ENCODE measurements around the gene ANKRD39.
"Not testable (repeated sequence)": the region's sequence is repeated elsewhere in the genome, so short reads cannot be mapped to it uniquely, and the experiment has no call there.

ANKRD39 gene

GRCh38 chr2:96815326-96816126 lies 42.3 kb downstream of the ANKRD39 start:
- in situ Hi-C loops (cut with HindIII; ENCODE audit: low sequenced_read_pairs) = no loop called here

GRCh38 chr2:96813656-96814055 lies 44.2 kb downstream of the ANKRD39 start:
- in situ Hi-C loops (cut with HindIII; ENCODE audit: low sequenced_read_pairs) = loop anchor here (5.0 kb wide), 1 partner anchor 56 kb away; no protein-coding TSS in a partner anchor

- in situ Hi-C loops (cut with HindIII; ENCODE audit: low sequenced_read_pairs) = loop anchor here (5.0 kb wide), 1 partner anchor 55 kb away; no protein-coding TSS in a partner anchor
These were observed 45.9 kb downstream of the ANKRD39 start for GRCh38 chr2:96811917-96812316.

GRCh38 chr2:96810783-96811192 lies 47.0 kb downstream of the ANKRD39 start:
- in situ Hi-C loops (cut with HindIII; ENCODE audit: low sequenced_read_pairs) = loop anchor here (5.0 kb wide), 1 partner anchor 53 kb away; no protein-coding TSS in a partner anchor

GRCh38 chr2:96809951-96810782 lies 47.6 kb downstream of the ANKRD39 start:
- in situ Hi-C loops (cut with HindIII; ENCODE audit: low sequenced_read_pairs) = loop anchor here (5.0 kb wide), 1 partner anchor 53 kb away; no protein-coding TSS in a partner anchor

- in situ Hi-C loops (cut with HindIII; ENCODE audit: low sequenced_read_pairs) = no loop called here
These were observed 48.5 kb downstream of the ANKRD39 start for GRCh38 chr2:96809216-96809882.

- in situ Hi-C loops (cut with HindIII; ENCODE audit: low sequenced_read_pairs) = no loop called here
These were observed 49.5 kb downstream of the ANKRD39 start for GRCh38 chr2:96808176-96808837.

GRCh38 chr2:96807127-96807471 lies 50.7 kb downstream of the ANKRD39 start:
- in situ Hi-C loops (cut with HindIII; ENCODE audit: low sequenced_read_pairs) = no loop called here

GRCh38 chr2:96806468-96807126 lies 51.2 kb downstream of the ANKRD39 start:
- in situ Hi-C loops (cut with HindIII; ENCODE audit: low sequenced_read_pairs) = no loop called here

GRCh38 chr2:96805946-96806345 lies 51.9 kb downstream of the ANKRD39 start:
- in situ Hi-C loops (cut with HindIII; ENCODE audit: low sequenced_read_pairs) = not testable (repeated sequence)

- in situ Hi-C loops (cut with HindIII; ENCODE audit: low sequenced_read_pairs) = no loop called here
These were observed 52.8 kb downstream of the ANKRD39 start for GRCh38 chr2:96804986-96805385.

- in situ Hi-C loops (cut with HindIII; ENCODE audit: low sequenced_read_pairs) = no loop called here
These were observed 55.1 kb downstream of the ANKRD39 start for GRCh38 chr2:96802721-96803120.

- in situ Hi-C loops (cut with HindIII; ENCODE audit: low sequenced_read_pairs) = no loop called here
These were observed 55.8 kb downstream of the ANKRD39 start for GRCh38 chr2:96801786-96802595.

- in situ Hi-C loops (cut with HindIII; ENCODE audit: low sequenced_read_pairs) = no loop called here
These were observed 56.6 kb downstream of the ANKRD39 start for GRCh38 chr2:96801005-96801785.

GRCh38 chr2:96800061-96801004 lies 57.5 kb downstream of the ANKRD39 start:
- in situ Hi-C loops (cut with HindIII; ENCODE audit: low sequenced_read_pairs) = no loop called here

GRCh38 chr2:96799623-96799935 lies 58.2 kb downstream of the ANKRD39 start:
- in situ Hi-C loops (cut with HindIII; ENCODE audit: low sequenced_read_pairs) = no loop called here

- in situ Hi-C loops (cut with HindIII; ENCODE audit: low sequenced_read_pairs) = no loop called here
These were observed 58.8 kb downstream of the ANKRD39 start for GRCh38 chr2:96798733-96799622.

Measured in endothelial cell of hepatic sinusoid (primary cell).